ENCODE results near the gene STK32B. TPM values are rescaled to one million over a fixed set of nuclear protein-coding genes. Genes with fewer than 3 reads are reported as not detected.

Gene STK32B
- total RNA-seq, 4 donors from 2014 or later: 0.39 to 2.7 (median 2.4) TPM

GRCh38 chr4:5517372-5517771, 466.1 kb downstream of the STK32B start:
- 79 to 82% methylated on average over 4 of the region's 4 CpGs for WGBS, 2 donors

GRCh38 chr4:5524446-5525299, 473.4 kb downstream of the STK32B start:
- no peak for DNase-seq (ENCODE audit: low spot score in 2 of 2)
- H3K4me3 ChIP-seq: no peak overlapping the region
- H3K27ac ChIP-seq: no peak overlapping the region
- H3K36me3 ChIP-seq: peaks cover 0 to 24% (median 0%) of the 10 kb centered on the region in 3 donors
- H3K9me3 ChIP-seq: peaks cover 0 to 10% (median 0%) of the 10 kb centered on the region in 4 donors
- 48 to 59% methylated on average over 5 of the region's 5 CpGs for WGBS, 2 donors
- TF ChIP-seq POLR2A (IDR thresholded peaks at IDR 0.05): no peak
- no peak for TF ChIP-seq CTCF (IDR thresholded peaks at IDR 0.05)
- no peak for TF ChIP-seq EP300 (IDR thresholded peaks at IDR 0.05)
- H3K27me3 ChIP-seq: no peaks in the 10 kb centered on the region
- H3K4me1 ChIP-seq: no peaks in the 10 kb centered on the region

More at GRCh38 chr4:5517372-5517771, 466.1 kb downstream of the STK32B start:
- DNase-seq (ENCODE audit: low spot score in 2 of 2): no peak
- Histone ChIP-seq H3K9me3 (peaks cover 0 to 11% (median 0%) of the 10 kb centered on the region in 4 donors), H3K27ac (no peak overlapping the region), H3K36me3 (peaks cover 0 to 13% (median 0%) of the 10 kb centered on the region in 3 donors), H3K4me1 (no peaks in the 10 kb centered on the region), H3K4me3 (no peak overlapping the region), H3K27me3 (no peaks in the 10 kb centered on the region)
- TF ChIP-seq POLR2A (IDR thresholded peaks at IDR 0.05): no peak
- no peak for TF ChIP-seq EP300 (IDR thresholded peaks at IDR 0.05)
- TF ChIP-seq CTCF (IDR thresholded peaks at IDR 0.05): no peak

GRCh38 chr4:5526080-5526846, 475.0 kb downstream of the STK32B start:
- Histone ChIP-seq H3K36me3 (peaks cover 0 to 33% (median 0%) of the 10 kb centered on the region in 3 donors), H3K4me1 (no peaks in the 10 kb centered on the region), H3K27me3 (no peaks in the 10 kb centered on the region), H3K4me3 (no peak overlapping the region), H3K27ac (no peak overlapping the region), H3K9me3 (peaks cover 0 to 8% (median 0%) of the 10 kb centered on the region in 4 donors)
- WGBS, 2 donors: 60 to 63% methylated on average over 3 of the region's 3 CpGs
- TF ChIP-seq CTCF (IDR thresholded peaks at IDR 0.05): no peak
- TF ChIP-seq POLR2A (IDR thresholded peaks at IDR 0.05): no peak
- TF ChIP-seq EP300 (IDR thresholded peaks at IDR 0.05): no peak
- DNase-seq (ENCODE audit: low spot score in 2 of 2): no peak

- DNase-seq (ENCODE audit: low spot score in 2 of 2): no peak
- Histone ChIP-seq H3K36me3 (peaks cover 0 to 42% (median 0%) of the 10 kb centered on the region in 3 donors), H3K27me3 (no peaks in the 10 kb centered on the region), H3K4me3 (no peak overlapping the region), H3K9me3 (peaks cover 0 to 8% (median 0%) of the 10 kb centered on the region in 4 donors), H3K4me1 (no peaks in the 10 kb centered on the region), H3K27ac (no peak overlapping the region)
- TF ChIP-seq EP300 (IDR thresholded peaks at IDR 0.05) (no peak), CTCF (IDR thresholded peaks at IDR 0.05) (no peak), POLR2A (IDR thresholded peaks at IDR 0.05) (no peak)
- WGBS, 2 donors: 65 to 77% methylated on average over 3 of the region's 3 CpGs
Measured at GRCh38 chr4:5527211-5527610, 475.9 kb downstream of the STK32B start.
